Measurements from ENCODE around the gene SPATA31D4.
"Not testable (repeated sequence)": the region's sequence is repeated elsewhere in the genome, so short reads cannot be mapped to it uniquely, and the experiment has no call there.

Gene SPATA31D4

GRCh38 chr9:81928305-81928704, at the start of gene SPATA31D4:
Gene SPATA31D4 (plus strand): TSS chr9:81928428. CDS start chr9:81928514, 86 bp downstream.
- not testable (repeated sequence) for DNase-seq

- DNase-seq: no peak
These were observed 49.7 kb upstream of the SPATA31D4 start for GRCh38 chr9:81878530-81878929.

- DNase-seq: no peak
These were observed 48.7 kb upstream of the SPATA31D4 start for GRCh38 chr9:81879501-81879916.

- DNase-seq: no peak
These were observed 42.6 kb upstream of the SPATA31D4 start for GRCh38 chr9:81885602-81886001.

- no peak for DNase-seq
These were observed 41.6 kb upstream of the SPATA31D4 start for GRCh38 chr9:81886665-81887064.

DNA sequence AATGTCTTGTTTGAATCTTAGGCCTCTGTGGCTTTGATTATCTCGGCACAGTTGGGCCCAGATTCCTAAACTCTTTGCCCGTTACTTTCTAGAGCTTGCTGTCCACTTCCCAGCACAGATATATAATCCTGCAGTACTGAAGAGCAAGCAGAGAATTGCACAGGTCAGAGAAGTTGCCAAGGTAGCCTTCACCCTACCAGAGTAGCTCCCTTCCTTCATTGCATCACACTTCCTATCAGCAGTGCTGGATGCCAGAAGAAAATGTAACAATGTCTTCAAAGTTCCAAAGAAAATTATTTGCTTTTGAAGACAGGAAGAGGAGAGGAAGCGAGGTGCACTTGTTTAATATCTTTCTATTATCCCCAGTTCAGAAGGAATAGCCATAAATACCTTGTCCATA, 38.1 kb upstream of the SPATA31D4 start:
- DNase-seq: no peak

GRCh38 chr9:81892440-81892839, 35.8 kb upstream of the SPATA31D4 start:
- no peak for DNase-seq

DNA sequence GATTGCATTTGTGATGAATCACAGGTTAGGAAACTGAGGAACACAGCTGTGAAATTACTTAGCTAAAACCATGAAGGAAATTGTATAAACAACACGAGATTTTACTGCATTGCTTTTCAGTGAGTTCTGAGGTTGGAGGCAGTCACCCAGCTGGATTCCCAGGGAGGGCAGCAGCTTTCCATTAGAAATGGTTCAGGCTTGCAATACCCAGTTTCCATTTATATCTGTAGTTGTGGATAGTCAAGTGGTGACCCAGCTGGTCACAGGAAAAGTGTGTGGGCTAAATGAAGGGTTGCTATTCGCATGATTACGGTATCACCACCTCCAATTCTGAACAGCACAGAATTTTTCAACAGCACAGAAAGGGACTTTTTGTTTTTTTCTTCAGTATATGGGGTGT, 34.3 kb upstream of the SPATA31D4 start:
- no peak for DNase-seq

DNA sequence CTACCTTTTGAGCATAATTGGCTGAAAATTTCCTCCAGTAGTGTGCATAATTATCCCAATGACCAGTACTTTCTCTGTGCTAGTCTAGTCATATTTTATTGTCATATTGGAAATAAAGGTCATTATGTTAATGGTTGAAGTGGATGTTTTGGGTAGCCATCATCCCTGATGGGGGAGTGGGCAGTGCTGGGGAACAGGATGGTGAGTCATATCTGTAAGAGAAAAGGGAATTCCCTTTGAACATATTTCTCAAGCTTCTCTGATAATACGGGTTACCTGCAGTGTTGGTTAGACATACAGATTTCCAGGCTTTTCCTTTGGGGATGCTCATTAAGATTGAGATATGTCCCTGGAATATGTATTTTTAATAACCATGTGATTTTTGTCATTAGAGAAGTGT, 33.3 kb upstream of the SPATA31D4 start:
- no peak for DNase-seq

DNA sequence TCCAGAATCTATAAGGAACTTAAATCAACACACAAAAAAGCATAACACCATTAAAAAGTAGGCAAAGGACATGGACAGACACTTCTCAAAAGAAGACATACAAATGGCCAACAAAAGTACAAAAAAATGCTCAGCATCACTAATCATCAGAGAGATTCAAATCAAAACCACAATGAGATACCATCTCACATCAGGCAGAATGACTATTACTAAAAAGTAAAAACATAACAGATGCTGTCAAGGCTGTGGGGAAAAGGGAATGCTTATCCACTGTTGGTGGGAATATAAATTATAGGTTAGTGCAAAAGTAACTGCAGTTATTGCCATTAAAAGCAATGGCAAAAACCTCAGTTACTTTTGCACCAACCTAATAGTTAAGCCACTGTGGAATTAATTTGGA, 32.2 kb upstream of the SPATA31D4 start:
- no peak for DNase-seq

GRCh38 chr9:81898851-81899250, 29.4 kb upstream of the SPATA31D4 start:
- DNase-seq: no peak

- no peak for DNase-seq
These were observed 26.0 kb upstream of the SPATA31D4 start for GRCh38 chr9:81902196-81902595.

DNA sequence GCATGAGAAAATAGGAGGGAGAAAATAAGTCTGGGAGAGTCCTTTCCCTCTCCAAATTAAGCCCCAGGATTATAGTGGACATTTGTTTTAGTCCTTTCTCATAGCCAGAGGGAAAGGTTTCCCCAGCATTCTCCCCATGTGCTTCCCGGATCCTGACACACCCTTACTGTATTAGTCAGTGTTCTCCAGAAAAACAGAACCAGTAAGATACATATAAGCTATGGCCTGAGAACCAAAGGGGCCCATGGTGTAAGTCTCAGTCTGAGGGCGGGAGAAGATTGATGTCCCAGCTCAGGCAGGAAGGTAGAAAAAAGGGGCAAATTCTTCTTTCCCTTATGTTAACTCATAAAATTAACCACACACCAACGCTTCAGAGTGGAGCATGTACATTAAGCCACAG, 25.6 kb upstream of the SPATA31D4 start:
- DNase-seq: no peak

- DNase-seq: no peak
These were observed 21.6 kb upstream of the SPATA31D4 start for GRCh38 chr9:81906671-81907070.

GRCh38 chr9:81912135-81912534, 16.1 kb upstream of the SPATA31D4 start:
- no peak for DNase-seq

DNA sequence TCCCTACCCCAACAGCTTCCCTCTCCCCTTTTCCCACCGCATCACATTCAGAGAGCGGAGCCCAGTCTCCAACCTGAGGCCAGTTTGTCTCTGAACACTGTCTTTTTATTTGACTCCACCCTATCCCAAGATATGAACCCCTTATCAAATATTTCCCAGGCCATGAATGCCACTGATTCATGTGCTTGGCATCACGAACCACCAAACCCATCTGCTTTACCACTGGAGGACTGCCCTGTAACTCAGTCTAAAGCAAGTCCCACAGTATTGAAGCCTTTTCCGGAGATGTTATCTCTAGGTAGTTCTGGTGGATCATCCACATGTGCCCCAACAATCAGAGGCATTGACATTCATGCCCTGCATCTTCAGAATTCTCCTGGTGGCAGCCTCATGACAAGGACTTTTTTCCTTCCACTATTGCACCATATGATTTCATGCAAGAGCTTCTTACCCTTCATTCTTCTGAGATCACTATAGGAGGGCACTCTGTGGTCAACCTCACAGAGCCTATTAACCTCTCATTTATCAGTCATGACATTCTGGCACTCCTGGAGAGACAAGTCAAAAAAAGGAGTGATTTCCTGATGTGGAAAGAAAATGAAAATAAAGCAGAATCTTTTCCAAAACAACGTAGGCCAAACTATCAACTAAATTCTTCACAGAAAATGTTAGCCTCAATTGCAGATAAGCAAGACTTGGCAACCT, 12.3 kb upstream of the SPATA31D4 start:
- no peak for DNase-seq

- not testable (repeated sequence) for DNase-seq
These were observed 9.7 kb upstream of the SPATA31D4 start for GRCh38 chr9:81918507-81918906.

GRCh38 chr9:81930147-81930546, 1.9 kb downstream of the SPATA31D4 start:
- not testable (repeated sequence) for DNase-seq

DNA sequence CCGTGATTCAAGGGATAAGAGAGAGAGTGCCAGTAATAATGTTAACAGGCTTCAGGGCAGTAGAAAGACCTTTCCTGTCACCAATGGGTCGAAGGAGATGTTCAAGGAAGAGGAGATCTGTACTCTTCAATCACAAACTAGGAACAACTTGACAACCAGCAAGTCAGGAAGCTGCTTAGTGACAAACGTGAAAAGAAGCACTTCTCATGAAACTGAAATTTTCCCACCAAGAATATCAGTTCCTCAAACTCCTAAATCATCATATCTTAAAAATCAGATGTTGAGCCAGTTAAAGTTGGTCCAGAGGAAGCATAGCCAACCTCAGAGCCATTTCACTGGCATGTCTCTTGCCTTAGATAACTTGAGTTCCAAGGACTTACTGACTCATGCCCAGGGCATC, 5.3 kb downstream of the SPATA31D4 start:
- not testable (repeated sequence) for DNase-seq

GRCh38 chr9:81943393-81943792, 15.2 kb downstream of the SPATA31D4 start, which contains the start of gene SPATA31D3:
Gene SPATA31D3 (plus strand): TSS chr9:81943500. CDS start chr9:81943586, 86 bp downstream.
- not testable (repeated sequence) for DNase-seq

DNA sequence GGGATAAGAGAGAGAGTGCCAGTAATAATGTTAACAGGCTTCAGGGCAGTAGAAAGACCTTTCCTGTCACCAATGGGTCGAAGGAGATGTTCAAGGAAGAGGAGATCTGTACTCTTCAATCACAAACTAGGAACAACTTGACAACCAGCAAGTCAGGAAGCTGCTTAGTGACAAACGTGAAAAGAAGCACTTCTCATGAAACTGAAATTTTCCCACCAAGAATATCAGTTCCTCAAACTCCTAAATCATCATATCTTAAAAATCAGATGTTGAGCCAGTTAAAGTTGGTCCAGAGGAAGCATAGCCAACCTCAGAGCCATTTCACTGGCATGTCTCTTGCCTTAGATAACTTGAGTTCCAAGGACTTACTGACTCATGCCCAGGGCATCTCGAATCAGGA, 20.4 kb downstream of the SPATA31D4 start:
- not testable (repeated sequence) for DNase-seq

- no peak for DNase-seq
These were observed 24.9 kb downstream of the SPATA31D4 start for GRCh38 chr9:81953096-81953495.

- no peak for DNase-seq
These were observed 27.4 kb downstream of the SPATA31D4 start for GRCh38 chr9:81955625-81956024.

GRCh38 chr9:81964218-81965171, 36.3 kb downstream of the SPATA31D4 start:
- no peak for DNase-seq

All from stimulated activated naive CD4-positive, alpha-beta T cell (primary cell).